Heart left ventricle (tissue), 16 donors: ENCODE results near the gene GFPT1. TPM values are rescaled to one million over a fixed set of nuclear protein-coding genes. Genes with fewer than 3 reads are reported as not detected.

Experiments
- ATAC-seq, 4 donors: fragments of 200-7000 bp; cut with Tn5 transposase; one replicate each; pipeline ENCODE4 v1.9.1; 2020 to 2022; ENCODE audit warnings: moderate library complexity in 4 of 4, mild to moderate bottlenecking in 3 of 4, moderate number of reproducible peaks in 1 of 4
- DNase-seq, 5 donors: peaks; one replicate each; pipeline ENCODE4 v3.0.0-alpha.2; 2020
- H3K27ac ChIP-seq, 12 donors: fragments of 200-600 bp; sonication (generic) in 4 of 12; one replicate each; pipeline versions ENCODE4 v1.5.0 to v1.8.0; 2016 to 2022; ENCODE audit warnings: mild to moderate bottlenecking in 2 of 12
- H3K27me3 ChIP-seq, 9 donors: fragments of 200-600 bp; sonication (generic) in 2 of 9; one replicate each; pipeline versions ENCODE4 v1.5.1 to v1.8.0; 2016 to 2022; ENCODE audit warnings: mild to moderate bottlenecking in 3 of 9
- H3K36me3 ChIP-seq, 9 donors: fragments of 200-600 bp; sonication (generic) in 2 of 9; one replicate each; pipeline versions ENCODE4 v1.5.0 to v1.8.0; 2018 to 2022; ENCODE audit warnings: mild to moderate bottlenecking in 2 of 9
- H3K4me1 ChIP-seq, 12 donors: fragments of 200-600 bp; sonication (generic) in 4 of 12; one replicate each; pipeline versions ENCODE4 v1.5.0 to v1.8.0; 2016 to 2022; ENCODE audit warnings: mild to moderate bottlenecking in 3 of 12
- H3K4me3 ChIP-seq, 12 donors: fragments of 200-600 bp; sonication (generic) in 4 of 12; one replicate each; pipeline versions ENCODE4 v1.5.0 to v1.8.0; 2017 to 2022; ENCODE audit warnings: mild to moderate bottlenecking in 9 of 12, moderate library complexity in 4 of 12
- H3K9me3 ChIP-seq, 12 donors: fragments of 200-600 bp; sonication (generic) in 4 of 12; one replicate each; pipeline versions ENCODE4 v1.5.0 to v1.8.0; 2016 to 2022; ENCODE audit warnings: mild to moderate bottlenecking in 1 of 12
- CTCF ChIP-seq, 12 donors: fragments of 200-600 bp; sonication (generic) in 4 of 12; IDR thresholded peaks; one replicate each; pipeline versions ENCODE4 v1.5.0 to v1.8.0; 2018 to 2022; ENCODE audit warnings: antibody characterized with exemption in 12 of 12, mild to moderate bottlenecking in 5 of 12
- POLR2A ChIP-seq, 2 donors: fragments of 450-650 bp; IDR thresholded peaks; one replicate each; pipeline ENCODE4 v1.6.1; 2017; ENCODE audit warnings: antibody characterized with exemption in 2 of 2, mild to moderate bottlenecking in 2 of 2, moderate library complexity in 2 of 2
- WGBS, 4 donors: extraction: QIAGEN DNeasy Blood & Tissue Kit in 2 of 4; methylation state at CpG; one replicate each; pipeline versions ENCODE4 v1.1.5 to v1.1.7; 2013 to 2018; 5-methylcytosine and 5-hydroxymethylcytosine counted together
- intact Hi-C, 10 donors: fragments of 100-400 bp; cut with DNase I; formaldehyde crosslinking; loops; one replicate each; pipeline versions ENCODE4 v1.11.1 to v1.14.2; 2022
- polyA plus RNA-seq, 2 donors: library from polyadenylated mRNA; stranded (reverse); fragments of 200-250 nt; gene quantifications; one replicate each; pipeline ENCODE4 v1.2.3, GENCODE V29; 2013
- total RNA-seq, 9 donors: library from RNA; depleted of rRNA in 2 of 9; stranded (reverse); fragments of >200 nt in 2 of 9; fragmentation: NEBNext Ultra II Directional in 3 of 9; extraction: Animal tissue kit (Norgen Biotek cat#: 25700) in 3 of 9; gene quantifications; one replicate each; pipeline versions ENCODE4 v1.1.0 to v1.2.4, GENCODE V29; 2016 to 2023
- donor health status: ischemic (EF 13 %, LVEDD 7.1; RV severe dilation, severe dysfunction).
- donor health status: healthy with polysubstance abuse.
- donor health status: DM: no; HTN: yes; CAD: no.
- donor health status: DM: no; HTN: no; CAD: no.
- donor health status: ischemic (EF 25% LVEDD 6.9; RV normal size, moderate dysfunction).
- donor health status: ischemic (EF 25% LVEDD 5.7; RV mildly dilated, moderate dysfunction).
- donor health status: healthy.
- donor health status: DM: yes; HTN: yes; CAD: no.
- donor health status: ischemic (EF 35%, LVEDD 5.7; RV mildly dilated, moderate dysfunction).
- donor health status: nonischemic (EF 11% LVEDD 7.7; RV severe dilation, severe dysfunction).
- donor health status: DM: yes; HTN: yes; CAD: no.
- donor health status: PGD.
- donor health status: ischemic (EF 29% LVEDD 5.4; RV normal size, mild dysfunction).
- donor health status: nonischemic (EF 23%, LVEDD 6.1; RV moderate dilation, normal function).

The GFPT1 gene
- total and polyA plus RNA-seq, 11 donors: 5.7 to 87.9 (median 46.2) TPM

- no peak overlapping the region for H3K4me3 ChIP-seq
- DNase-seq: no peak
- no peak for TF ChIP-seq CTCF (IDR thresholded peaks at IDR 0.05)
- peaks cover 0 to 12% (median 6%) of the 10 kb centered on the region in 12 donors for H3K4me1 ChIP-seq
- no peaks in the 10 kb centered on the region for H3K9me3 ChIP-seq
- peaks cover 0 to 67% (median 61%) of the 10 kb centered on the region in 9 donors for H3K36me3 ChIP-seq
- intact Hi-C loops: loop anchor here in 6 of 10 donors (10.0 kb wide), 2 partner anchors 142 to 342 kb away; no protein-coding TSS in a partner anchor
- H3K27me3 ChIP-seq: no peaks in the 10 kb centered on the region
- no peak for ATAC-seq
- H3K27ac ChIP-seq: no peak overlapping the region
These were observed 14.3 kb downstream of the GFPT1 start for GRCh38 chr2:69372767-69373166.

- intact Hi-C loops: loop anchor here in 6 of 10 donors (10.0 kb wide), 2 partner anchors 145 to 345 kb away; no protein-coding TSS in a partner anchor
- H3K9me3 ChIP-seq: no peaks in the 10 kb centered on the region
- WGBS, 4 donors: 90 to 93% (median 92%) methylated on average over 1 of the region's 1 CpG
- no peak overlapping the region for H3K4me3 ChIP-seq
- H3K27me3 ChIP-seq: no peaks in the 10 kb centered on the region
- TF ChIP-seq POLR2A (IDR thresholded peaks at IDR 0.05) (no peak), CTCF (IDR thresholded peaks at IDR 0.05) (no peak)
- H3K27ac ChIP-seq: no peak overlapping the region
- no peaks in the 10 kb centered on the region for H3K4me1 ChIP-seq
- peaks cover 0 to 94% (median 87%) of the 10 kb centered on the region in 9 donors for H3K36me3 ChIP-seq
- ATAC-seq (no peak), DNase-seq (no peak)
These were observed 17.2 kb downstream of the GFPT1 start for GRCh38 chr2:69369802-69370201.

DNA sequence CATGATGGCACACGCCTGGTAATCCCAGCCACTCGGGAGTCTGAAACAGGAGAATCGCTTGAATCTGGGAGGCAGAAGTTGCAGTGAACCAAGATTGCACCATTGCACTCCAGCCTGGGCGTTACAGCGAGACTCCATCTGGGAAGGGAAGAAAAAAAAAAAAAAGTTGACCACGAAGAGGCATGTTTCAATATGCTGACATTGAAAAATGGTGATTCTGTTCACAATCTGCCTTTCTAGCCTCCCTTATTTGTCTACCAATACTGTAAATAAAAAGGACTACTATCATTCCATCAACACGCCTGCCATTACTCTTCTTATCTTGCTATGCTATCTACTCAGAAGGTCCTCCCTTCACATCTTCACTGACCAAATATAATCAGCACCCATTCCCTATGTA is 18.4 kb downstream of the GFPT1 start:
- Histone ChIP-seq H3K4me1 (no peaks in the 10 kb centered on the region), H3K4me3 (no peak overlapping the region), H3K27ac (no peak overlapping the region), H3K36me3 (peaks cover 0 to 100% (median 96%) of the 10 kb centered on the region in 9 donors), H3K9me3 (no peaks in the 10 kb centered on the region), H3K27me3 (no peaks in the 10 kb centered on the region)
- intact Hi-C loops: no loop called here
- no peak for ATAC-seq
- WGBS, 4 donors: 96 to 99% (median 98%) methylated on average over 7 of the region's 7 CpGs
- TF ChIP-seq CTCF (IDR thresholded peaks at IDR 0.05) (no peak), POLR2A (IDR thresholded peaks at IDR 0.05) (no peak)
- DNase-seq: no peak

GRCh38 chr2:69359371-69359770 is 27.7 kb downstream of the GFPT1 start:
- Histone ChIP-seq H3K9me3 (no peaks in the 10 kb centered on the region), H3K27me3 (no peaks in the 10 kb centered on the region), H3K4me1 (no peaks in the 10 kb centered on the region), H3K27ac (no peak overlapping the region), H3K36me3 (peaks cover 0 to 100% (median 98%) of the 10 kb centered on the region in 9 donors), H3K4me3 (no peak overlapping the region)
- intact Hi-C loops: no loop called here
- ATAC-seq (no peak), DNase-seq (no peak)
- TF ChIP-seq CTCF (IDR thresholded peaks at IDR 0.05): no peak
- no peak for TF ChIP-seq POLR2A (IDR thresholded peaks at IDR 0.05)
